SK-N-SH treated with all-trans-retinoic acid at 6 μM for 48 hours (cell line): ENCODE measurements around the gene FUBP3.

Experiments used
- ARNTL ChIP-seq: fragments of 450-650 bp; formaldehyde crosslinking; IDR thresholded peaks from 2 replicates; pipeline ENCODE4 v1.5.0; 2020; ENCODE audit warnings: low read depth, mild to moderate bottlenecking, moderate library complexity, borderline replicate concordance
- BACH2 ChIP-seq: fragments of 250-450 bp; sonication (Bioruptor Pico); IDR thresholded peaks from 2 replicates; pipeline ENCODE4 v1.9.0; 2021; ENCODE audit warnings: mild to moderate bottlenecking, borderline replicate concordance
- ESRRG ChIP-seq: fragments of 250-450 bp; sonication (Bioruptor Pico); IDR thresholded peaks from 2 replicates; pipeline ENCODE4 v1.6.1; 2021; ENCODE audit warnings: mild to moderate bottlenecking
- GLIS3 ChIP-seq: fragments of 250-450 bp; sonication (Bioruptor Pico); IDR thresholded peaks from 2 replicates; pipeline ENCODE4 v1.5.0; 2020; ENCODE audit warnings: mild to moderate bottlenecking, moderate library complexity
- PPARA ChIP-seq: fragments of 250-450 bp; sonication (Bioruptor Pico); IDR thresholded peaks from 2 replicates; pipeline ENCODE4 v1.5.0; 2020; ENCODE audit warnings: mild to moderate bottlenecking, borderline replicate concordance
- TOX ChIP-seq: fragments of 250-450 bp; sonication (Bioruptor Pico); IDR thresholded peaks from 2 replicates; pipeline ENCODE4 v1.8.0; 2021; ENCODE audit warnings: mild to moderate bottlenecking, moderate library complexity, borderline replicate concordance
- ZC3H10 ChIP-seq: fragments of 250-450 bp; sonication (Bioruptor Pico); IDR thresholded peaks from 2 replicates; pipeline ENCODE4 v1.5.1; 2021; ENCODE audit warnings: mild to moderate bottlenecking, moderate library complexity
- ZFP30 ChIP-seq: fragments of 450-650 bp; formaldehyde crosslinking; IDR thresholded peaks from 2 replicates; pipeline ENCODE4 v1.5.0; 2022; ENCODE audit warnings: mild to moderate bottlenecking, moderate library complexity
- ZNF70 ChIP-seq: fragments of 450-650 bp; formaldehyde crosslinking; IDR thresholded peaks from 2 replicates; pipeline ENCODE4 v1.5.0; 2020; ENCODE audit warnings: mild to moderate bottlenecking, moderate library complexity
- TF ChIP-seq, protein P1 (sequence below): fragments of 250-450 bp; sonication (Bioruptor Pico); IDR thresholded peaks from 2 replicates; pipeline ENCODE4 v1.8.0; 2021; ENCODE audit warnings: low read depth, mild to moderate bottlenecking, moderate library complexity, borderline replicate concordance
- TF ChIP-seq, protein P2 (sequence below): fragments of 250-450 bp; sonication (Bioruptor Pico); IDR thresholded peaks from 2 replicates; pipeline ENCODE4 v1.5.0; 2020; ENCODE audit warnings: mild to moderate bottlenecking, moderate library complexity
- TF ChIP-seq, protein P3 (sequence below): fragments of 250-450 bp; sonication (Bioruptor Pico); IDR thresholded peaks from 2 replicates; pipeline ENCODE4 v1.5.1; 2021; ENCODE audit warnings: mild to moderate bottlenecking, moderate library complexity
- TF ChIP-seq, protein P4 (sequence below): fragments of 250-450 bp; sonication (Bioruptor Pico); IDR thresholded peaks from 2 replicates; pipeline ENCODE4 v1.5.1; 2020; ENCODE audit warnings: low read depth, mild to moderate bottlenecking, moderate library complexity
- TF ChIP-seq, protein P5 (sequence below): fragments of 250-450 bp; sonication (Bioruptor Pico); IDR thresholded peaks from 2 replicates; pipeline ENCODE4 v1.8.0; 2020; ENCODE audit warnings: mild to moderate bottlenecking, moderate library complexity, borderline replicate concordance

DNA sequence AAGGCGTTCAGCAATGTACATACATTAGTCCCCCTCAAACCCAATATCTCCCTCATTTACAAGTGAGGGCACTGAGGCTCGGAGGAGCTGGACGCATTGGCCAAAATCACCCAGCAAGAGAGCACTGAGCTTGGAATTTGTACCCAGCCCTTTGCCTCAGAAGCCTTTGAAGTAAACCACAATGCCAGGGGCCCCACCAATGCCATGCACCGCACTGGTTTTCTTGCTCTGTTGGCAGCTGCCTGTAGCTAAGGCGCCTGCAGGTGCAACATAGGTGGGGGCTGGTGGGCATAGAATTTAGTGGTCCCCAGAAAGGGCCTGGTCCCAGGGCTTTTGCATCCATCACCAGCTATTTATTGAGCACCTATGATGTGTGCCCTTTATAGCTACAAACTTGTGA lies 37.3 kb upstream of the FUBP3 start:
- TF ChIP-seq ZFP30 (CRISPR knock-in tag): no peak
- TF ChIP-seq ZNF70 (CRISPR knock-in tag): no peak
- TF ChIP-seq, protein P1, sequence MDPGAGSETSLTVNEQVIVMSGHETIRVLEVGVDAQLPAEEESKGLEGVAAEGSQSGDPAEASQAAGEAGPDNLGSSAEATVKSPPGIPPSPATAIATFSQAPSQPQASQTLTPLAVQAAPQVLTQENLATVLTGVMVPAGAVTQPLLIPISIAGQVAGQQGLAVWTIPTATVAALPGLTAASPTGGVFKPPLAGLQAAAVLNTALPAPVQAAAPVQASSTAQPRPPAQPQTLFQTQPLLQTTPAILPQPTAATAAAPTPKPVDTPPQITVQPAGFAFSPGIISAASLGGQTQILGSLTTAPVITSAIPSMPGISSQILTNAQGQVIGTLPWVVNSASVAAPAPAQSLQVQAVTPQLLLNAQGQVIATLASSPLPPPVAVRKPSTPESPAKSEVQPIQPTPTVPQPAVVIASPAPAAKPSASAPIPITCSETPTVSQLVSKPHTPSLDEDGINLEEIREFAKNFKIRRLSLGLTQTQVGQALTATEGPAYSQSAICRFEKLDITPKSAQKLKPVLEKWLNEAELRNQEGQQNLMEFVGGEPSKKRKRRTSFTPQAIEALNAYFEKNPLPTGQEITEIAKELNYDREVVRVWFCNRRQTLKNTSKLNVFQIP (CRISPR knock-in tag): no peak
- TF ChIP-seq, protein P2, sequence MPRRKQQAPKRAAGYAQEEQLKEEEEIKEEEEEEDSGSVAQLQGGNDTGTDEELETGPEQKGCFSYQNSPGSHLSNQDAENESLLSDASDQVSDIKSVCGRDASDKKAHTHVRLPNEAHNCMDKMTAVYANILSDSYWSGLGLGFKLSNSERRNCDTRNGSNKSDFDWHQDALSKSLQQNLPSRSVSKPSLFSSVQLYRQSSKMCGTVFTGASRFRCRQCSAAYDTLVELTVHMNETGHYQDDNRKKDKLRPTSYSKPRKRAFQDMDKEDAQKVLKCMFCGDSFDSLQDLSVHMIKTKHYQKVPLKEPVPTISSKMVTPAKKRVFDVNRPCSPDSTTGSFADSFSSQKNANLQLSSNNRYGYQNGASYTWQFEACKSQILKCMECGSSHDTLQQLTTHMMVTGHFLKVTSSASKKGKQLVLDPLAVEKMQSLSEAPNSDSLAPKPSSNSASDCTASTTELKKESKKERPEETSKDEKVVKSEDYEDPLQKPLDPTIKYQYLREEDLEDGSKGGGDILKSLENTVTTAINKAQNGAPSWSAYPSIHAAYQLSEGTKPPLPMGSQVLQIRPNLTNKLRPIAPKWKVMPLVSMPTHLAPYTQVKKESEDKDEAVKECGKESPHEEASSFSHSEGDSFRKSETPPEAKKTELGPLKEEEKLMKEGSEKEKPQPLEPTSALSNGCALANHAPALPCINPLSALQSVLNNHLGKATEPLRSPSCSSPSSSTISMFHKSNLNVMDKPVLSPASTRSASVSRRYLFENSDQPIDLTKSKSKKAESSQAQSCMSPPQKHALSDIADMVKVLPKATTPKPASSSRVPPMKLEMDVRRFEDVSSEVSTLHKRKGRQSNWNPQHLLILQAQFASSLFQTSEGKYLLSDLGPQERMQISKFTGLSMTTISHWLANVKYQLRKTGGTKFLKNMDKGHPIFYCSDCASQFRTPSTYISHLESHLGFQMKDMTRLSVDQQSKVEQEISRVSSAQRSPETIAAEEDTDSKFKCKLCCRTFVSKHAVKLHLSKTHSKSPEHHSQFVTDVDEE: no peak
- no peak for TF ChIP-seq ESRRG (CRISPR knock-in tag)
- no peak for TF ChIP-seq ARNTL (CRISPR knock-in tag)
- TF ChIP-seq, protein P3, sequence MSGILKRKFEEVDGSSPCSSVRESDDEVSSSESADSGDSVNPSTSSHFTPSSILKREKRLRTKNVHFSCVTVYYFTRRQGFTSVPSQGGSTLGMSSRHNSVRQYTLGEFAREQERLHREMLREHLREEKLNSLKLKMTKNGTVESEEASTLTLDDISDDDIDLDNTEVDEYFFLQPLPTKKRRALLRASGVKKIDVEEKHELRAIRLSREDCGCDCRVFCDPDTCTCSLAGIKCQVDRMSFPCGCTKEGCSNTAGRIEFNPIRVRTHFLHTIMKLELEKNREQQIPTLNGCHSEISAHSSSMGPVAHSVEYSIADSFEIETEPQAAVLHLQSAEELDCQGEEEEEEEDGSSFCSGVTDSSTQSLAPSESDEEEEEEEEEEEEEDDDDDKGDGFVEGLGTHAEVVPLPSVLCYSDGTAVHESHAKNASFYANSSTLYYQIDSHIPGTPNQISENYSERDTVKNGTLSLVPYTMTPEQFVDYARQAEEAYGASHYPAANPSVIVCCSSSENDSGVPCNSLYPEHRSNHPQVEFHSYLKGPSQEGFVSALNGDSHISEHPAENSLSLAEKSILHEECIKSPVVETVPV (CRISPR knock-in tag): no peak
- no peak for TF ChIP-seq ZC3H10 (CRISPR knock-in tag)
- TF ChIP-seq TOX (CRISPR knock-in tag): no peak
- TF ChIP-seq, protein P4, sequence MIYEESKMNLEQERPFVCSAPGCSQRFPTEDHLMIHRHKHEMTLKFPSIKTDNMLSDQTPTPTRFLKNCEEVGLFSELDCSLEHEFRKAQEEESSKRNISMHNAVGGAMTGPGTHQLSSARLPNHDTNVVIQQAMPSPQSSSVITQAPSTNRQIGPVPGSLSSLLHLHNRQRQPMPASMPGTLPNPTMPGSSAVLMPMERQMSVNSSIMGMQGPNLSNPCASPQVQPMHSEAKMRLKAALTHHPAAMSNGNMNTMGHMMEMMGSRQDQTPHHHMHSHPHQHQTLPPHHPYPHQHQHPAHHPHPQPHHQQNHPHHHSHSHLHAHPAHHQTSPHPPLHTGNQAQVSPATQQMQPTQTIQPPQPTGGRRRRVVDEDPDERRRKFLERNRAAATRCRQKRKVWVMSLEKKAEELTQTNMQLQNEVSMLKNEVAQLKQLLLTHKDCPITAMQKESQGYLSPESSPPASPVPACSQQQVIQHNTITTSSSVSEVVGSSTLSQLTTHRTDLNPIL: no peak
- TF ChIP-seq BACH2 (CRISPR knock-in tag): no peak
- TF ChIP-seq GLIS3 (CRISPR knock-in tag): no peak
- TF ChIP-seq, protein P5, sequence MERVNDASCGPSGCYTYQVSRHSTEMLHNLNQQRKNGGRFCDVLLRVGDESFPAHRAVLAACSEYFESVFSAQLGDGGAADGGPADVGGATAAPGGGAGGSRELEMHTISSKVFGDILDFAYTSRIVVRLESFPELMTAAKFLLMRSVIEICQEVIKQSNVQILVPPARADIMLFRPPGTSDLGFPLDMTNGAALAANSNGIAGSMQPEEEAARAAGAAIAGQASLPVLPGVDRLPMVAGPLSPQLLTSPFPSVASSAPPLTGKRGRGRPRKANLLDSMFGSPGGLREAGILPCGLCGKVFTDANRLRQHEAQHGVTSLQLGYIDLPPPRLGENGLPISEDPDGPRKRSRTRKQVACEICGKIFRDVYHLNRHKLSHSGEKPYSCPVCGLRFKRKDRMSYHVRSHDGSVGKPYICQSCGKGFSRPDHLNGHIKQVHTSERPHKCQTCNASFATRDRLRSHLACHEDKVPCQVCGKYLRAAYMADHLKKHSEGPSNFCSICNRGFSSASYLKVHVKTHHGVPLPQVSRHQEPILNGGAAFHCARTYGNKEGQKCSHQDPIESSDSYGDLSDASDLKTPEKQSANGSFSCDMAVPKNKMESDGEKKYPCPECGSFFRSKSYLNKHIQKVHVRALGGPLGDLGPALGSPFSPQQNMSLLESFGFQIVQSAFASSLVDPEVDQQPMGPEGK (CRISPR knock-in tag): no peak
- TF ChIP-seq PPARA: no peak
